ENCODE results near the gene TEKT2. TPM values are rescaled to one million over a fixed set of nuclear protein-coding genes. Genes with fewer than 3 reads are reported as not detected.

The TEKT2 gene
- total and polyA plus RNA-seq, 4 donors, result 10.2 to 40.2 (median 16.5) TPM

DNA sequence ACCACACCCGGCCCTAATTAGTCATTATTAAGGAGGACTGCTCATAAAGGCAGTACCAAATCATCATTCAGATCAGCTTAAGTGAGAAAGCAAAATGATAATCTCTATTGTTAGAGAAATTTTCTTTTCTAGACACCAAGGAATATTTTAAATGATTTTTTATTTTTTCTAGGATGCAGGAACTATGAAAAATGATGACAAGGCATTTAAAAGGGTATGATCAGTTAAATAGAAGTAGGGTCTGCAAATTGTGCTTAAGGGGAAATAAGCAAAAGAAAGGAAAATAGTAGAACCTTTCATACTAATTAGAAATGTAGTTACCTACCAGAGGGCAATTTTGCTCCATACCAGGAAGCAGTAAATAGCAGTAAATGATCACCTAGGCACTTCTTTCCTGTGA lies 21.6 kb upstream of the TEKT2 start:
- H3K36me3 ChIP-seq (ENCODE audit: control insufficient read depth in 4 of 4, insufficient read depth in 4 of 4, low read length in 4 of 4), result peaks cover 0 to 8% (median 4%) of the 10 kb centered on the region in 4 donors
- DNase-seq (no peak), ATAC-seq (ENCODE audit: insufficient read depth, low FRiP score) (no peak)
- H3K9me3 ChIP-seq (ENCODE audit: control insufficient read depth in 4 of 4, insufficient read depth in 3 of 4, low read length in 3 of 4), result no peaks in the 10 kb centered on the region
- no peaks in the 10 kb centered on the region for H3K27me3 ChIP-seq (ENCODE audit: control insufficient read depth in 3 of 3, insufficient read depth in 3 of 3, low read length in 2 of 3)
- no peaks in the 10 kb centered on the region for H3K4me1 ChIP-seq (ENCODE audit: control insufficient read depth in 5 of 5, insufficient read depth in 5 of 5, low read length in 5 of 5)
- TF ChIP-seq, protein P1, sequence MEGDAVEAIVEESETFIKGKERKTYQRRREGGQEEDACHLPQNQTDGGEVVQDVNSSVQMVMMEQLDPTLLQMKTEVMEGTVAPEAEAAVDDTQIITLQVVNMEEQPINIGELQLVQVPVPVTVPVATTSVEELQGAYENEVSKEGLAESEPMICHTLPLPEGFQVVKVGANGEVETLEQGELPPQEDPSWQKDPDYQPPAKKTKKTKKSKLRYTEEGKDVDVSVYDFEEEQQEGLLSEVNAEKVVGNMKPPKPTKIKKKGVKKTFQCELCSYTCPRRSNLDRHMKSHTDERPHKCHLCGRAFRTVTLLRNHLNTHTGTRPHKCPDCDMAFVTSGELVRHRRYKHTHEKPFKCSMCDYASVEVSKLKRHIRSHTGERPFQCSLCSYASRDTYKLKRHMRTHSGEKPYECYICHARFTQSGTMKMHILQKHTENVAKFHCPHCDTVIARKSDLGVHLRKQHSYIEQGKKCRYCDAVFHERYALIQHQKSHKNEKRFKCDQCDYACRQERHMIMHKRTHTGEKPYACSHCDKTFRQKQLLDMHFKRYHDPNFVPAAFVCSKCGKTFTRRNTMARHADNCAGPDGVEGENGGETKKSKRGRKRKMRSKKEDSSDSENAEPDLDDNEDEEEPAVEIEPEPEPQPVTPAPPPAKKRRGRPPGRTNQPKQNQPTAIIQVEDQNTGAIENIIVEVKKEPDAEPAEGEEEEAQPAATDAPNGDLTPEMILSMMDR (IDR thresholded peaks at IDR 0.05; ENCODE audit: control extremely low read depth, extremely low read depth), result no peak
- H3K4me3 ChIP-seq, result no peak overlapping the region
- no peak overlapping the region for H3K27ac ChIP-seq (ENCODE audit: low read depth in 1 of 2, low read length in 1 of 2)
- 97 to 100% methylated on average over 1 of the region's 1 CpG for WGBS, 2 donors
- H3K9ac ChIP-seq (ENCODE audit: insufficient read depth in 1 of 2, low read length in 2 of 2), result no peak overlapping the region

DNA sequence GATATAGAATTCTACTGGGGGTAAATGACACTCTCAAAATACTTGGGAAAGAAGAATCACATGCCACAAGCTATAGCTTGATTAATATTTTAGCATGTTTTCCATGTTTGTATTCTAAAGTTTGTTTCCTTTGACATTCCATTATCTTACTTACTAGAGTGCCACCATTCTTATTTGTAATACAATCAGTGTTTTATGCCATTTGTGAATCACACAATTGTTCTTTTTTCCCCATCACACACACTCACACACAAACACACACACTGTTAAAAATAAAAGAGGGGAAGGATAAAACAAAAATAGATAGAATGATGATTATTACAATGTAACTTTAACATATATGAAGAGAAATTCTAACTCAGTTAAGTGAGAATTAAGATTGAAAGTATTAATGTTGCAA lies 16.0 kb upstream of the TEKT2 start:
- no peak overlapping the region for H3K27ac ChIP-seq (ENCODE audit: low read depth in 1 of 2, low read length in 1 of 2)
- no peaks in the 10 kb centered on the region for H3K9me3 ChIP-seq (ENCODE audit: control insufficient read depth in 4 of 4, insufficient read depth in 3 of 4, low read length in 3 of 4)
- no peak overlapping the region for H3K9ac ChIP-seq (ENCODE audit: insufficient read depth in 1 of 2, low read length in 2 of 2)
- no peaks in the 10 kb centered on the region for H3K27me3 ChIP-seq (ENCODE audit: control insufficient read depth in 3 of 3, insufficient read depth in 3 of 3, low read length in 2 of 3)
- DNase-seq (no peak), ATAC-seq (ENCODE audit: insufficient read depth, low FRiP score) (no peak)
- H3K36me3 ChIP-seq (ENCODE audit: control insufficient read depth in 4 of 4, insufficient read depth in 4 of 4, low read length in 4 of 4), result peaks cover 0 to 3% (median 0%) of the 10 kb centered on the region in 4 donors
- H3K4me3 ChIP-seq, result no peak overlapping the region
- TF ChIP-seq, protein P1 (IDR thresholded peaks at IDR 0.05; ENCODE audit: control extremely low read depth, extremely low read depth), result no peak
- H3K4me1 ChIP-seq (ENCODE audit: control insufficient read depth in 5 of 5, insufficient read depth in 5 of 5, low read length in 5 of 5), result no peaks in the 10 kb centered on the region

DNA sequence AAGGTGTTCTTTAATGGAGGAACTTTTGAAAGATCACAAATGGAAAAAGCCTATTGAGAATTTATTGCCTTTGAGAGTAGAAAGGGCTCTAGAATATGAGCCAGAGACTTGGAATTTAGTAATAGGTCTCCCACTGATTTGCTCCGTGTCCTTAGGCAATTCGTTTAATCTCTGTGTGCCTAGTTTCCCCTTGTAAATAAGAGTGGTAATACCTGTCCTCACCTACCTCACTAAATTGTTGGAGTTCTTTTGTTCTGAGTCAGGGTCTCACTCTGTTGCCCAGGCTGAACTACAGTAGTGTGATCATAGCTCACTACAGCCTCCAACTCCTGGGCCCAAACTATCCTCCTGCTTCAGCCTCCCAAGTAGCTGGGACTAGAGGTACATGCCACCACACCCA lies 15.0 kb upstream of the TEKT2 start:
- Histone ChIP-seq H3K9ac (ENCODE audit: insufficient read depth in 1 of 2, low read length in 2 of 2) (no peak overlapping the region), H3K27ac (ENCODE audit: low read depth in 1 of 2, low read length in 1 of 2) (no peak overlapping the region), H3K4me1 (ENCODE audit: control insufficient read depth in 5 of 5, insufficient read depth in 5 of 5, low read length in 5 of 5) (no peaks in the 10 kb centered on the region), H3K4me3 (no peak overlapping the region), H3K36me3 (ENCODE audit: control insufficient read depth in 4 of 4, insufficient read depth in 4 of 4, low read length in 4 of 4) (no peaks in the 10 kb centered on the region), H3K9me3 (ENCODE audit: control insufficient read depth in 4 of 4, insufficient read depth in 3 of 4, low read length in 3 of 4) (no peaks in the 10 kb centered on the region), H3K27me3 (ENCODE audit: control insufficient read depth in 3 of 3, insufficient read depth in 3 of 3, low read length in 2 of 3) (no peaks in the 10 kb centered on the region)
- ATAC-seq (ENCODE audit: insufficient read depth, low FRiP score) (no peak), DNase-seq (no peak)
- 90 to 96% methylated on average over 2 of the region's 2 CpGs for WGBS, 2 donors
- TF ChIP-seq, protein P1 (IDR thresholded peaks at IDR 0.05; ENCODE audit: control extremely low read depth, extremely low read depth), result no peak

DNA sequence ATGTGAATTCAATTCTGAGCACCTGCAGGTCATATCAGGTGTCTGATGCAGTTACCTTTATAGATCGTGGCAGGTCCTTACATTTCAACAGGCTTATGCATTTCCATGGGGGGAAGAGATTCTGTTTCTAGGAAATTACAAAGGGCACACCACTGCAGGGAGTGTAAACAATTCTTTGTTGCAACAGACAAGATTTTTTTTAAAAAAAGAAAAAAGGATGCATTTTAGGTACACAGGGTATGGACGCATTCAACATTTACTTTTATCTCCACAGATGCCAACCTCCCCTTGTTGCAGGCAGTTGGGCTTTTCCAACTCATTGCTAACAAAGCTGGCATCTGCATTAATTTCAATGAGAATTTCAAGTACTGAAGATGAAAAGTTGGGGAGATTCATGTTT lies 13.5 kb upstream of the TEKT2 start:
- no peaks in the 10 kb centered on the region for H3K4me1 ChIP-seq (ENCODE audit: control insufficient read depth in 5 of 5, insufficient read depth in 5 of 5, low read length in 5 of 5)
- no peak overlapping the region for H3K9ac ChIP-seq (ENCODE audit: insufficient read depth in 1 of 2, low read length in 2 of 2)
- H3K27me3 ChIP-seq (ENCODE audit: control insufficient read depth in 3 of 3, insufficient read depth in 3 of 3, low read length in 2 of 3), result no peaks in the 10 kb centered on the region
- ATAC-seq (ENCODE audit: insufficient read depth, low FRiP score) (no peak), DNase-seq (no peak)
- no peak overlapping the region for H3K4me3 ChIP-seq
- TF ChIP-seq, protein P1 (IDR thresholded peaks at IDR 0.05; ENCODE audit: control extremely low read depth, extremely low read depth), result no peak
- H3K9me3 ChIP-seq (ENCODE audit: control insufficient read depth in 4 of 4, insufficient read depth in 3 of 4, low read length in 3 of 4), result no peaks in the 10 kb centered on the region
- 83 to 88% methylated on average over 2 of the region's 2 CpGs for WGBS, 2 donors
- H3K36me3 ChIP-seq (ENCODE audit: control insufficient read depth in 4 of 4, insufficient read depth in 4 of 4, low read length in 4 of 4), result no peaks in the 10 kb centered on the region
- no peak overlapping the region for H3K27ac ChIP-seq (ENCODE audit: low read depth in 1 of 2, low read length in 1 of 2)
